ENCODE data around the gene TMEM150B. TPM values are rescaled to one million over a fixed set of nuclear protein-coding genes. Genes with fewer than 3 reads are reported as not detected.
A peak's percentile ranks its signal among the peaks of the same experiment; 100 is the strongest.

The TMEM150B gene
- total RNA-seq, 4 donors from 2014 or later, result 2.6 TPM; not detected in 3

DNA sequence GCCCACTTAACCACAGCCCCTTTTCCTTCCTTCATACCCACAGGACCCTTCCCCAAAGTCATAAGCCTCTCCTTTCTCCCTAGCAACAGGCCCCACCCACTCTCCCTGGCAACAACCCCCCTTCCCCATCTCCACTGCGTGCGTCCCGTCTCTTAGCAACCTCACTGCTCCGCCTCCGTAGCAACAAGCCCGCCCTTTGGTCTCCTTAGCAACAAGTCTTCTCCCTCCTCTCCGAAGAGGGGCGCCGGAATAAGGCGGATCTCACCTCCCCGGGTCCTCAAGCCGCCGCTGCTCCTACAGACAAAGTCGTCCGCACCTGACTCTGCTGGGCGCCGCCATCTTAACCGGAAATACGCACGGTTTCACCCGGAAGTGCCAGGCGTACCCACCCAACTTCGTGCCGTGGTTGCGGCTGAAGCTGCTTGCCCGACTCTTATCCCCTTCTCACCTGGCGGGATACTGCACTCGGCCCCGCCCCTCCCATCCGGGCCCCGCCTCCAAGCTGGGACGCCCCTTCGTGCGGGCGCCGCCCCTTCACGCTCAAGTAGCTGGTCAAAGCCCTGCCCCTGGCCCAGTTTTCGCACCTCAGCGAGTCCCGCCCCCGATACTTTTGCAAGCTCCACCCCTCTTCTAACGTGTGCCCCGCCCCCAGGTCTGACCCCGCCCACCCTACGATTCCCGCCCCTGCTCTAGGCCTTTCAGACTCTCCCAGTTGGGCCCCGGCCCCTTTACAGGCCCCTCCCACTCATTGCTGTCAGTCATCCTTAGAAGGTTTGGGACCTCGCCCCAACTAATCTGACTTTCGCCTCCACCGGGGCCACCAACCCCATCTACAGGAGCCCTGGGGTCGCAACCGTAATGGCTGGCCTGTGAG lies 45.1 kb downstream of the TMEM150B start, which contains the start of gene HSPBP1:
TSS of gene HSPBP1 (minus strand) at position 341 of the 874 bp plus-strand sequence. CDS start 502 bp downstream, outside the sequence.
- Histone ChIP-seq H3K9me3 (no peaks in the 10 kb centered on the region), H3K4me1 (peaks cover 0 to 5% of the 10 kb centered on the region in 2 donors), H3K4me3 (peak within 1 kb of the TSS; percentile 52 to 74), H3K36me3 (no peaks in the 10 kb centered on the region), H3K27me3 (no peaks in the 10 kb centered on the region), H3K27ac (peak within 1 kb of the TSS; percentile 77 to 85)
- peak in 1 of 2 donors; percentile 25 for TF ChIP-seq POLR2A (IDR thresholded peaks at IDR 0.05)
- TF ChIP-seq, protein P1, sequence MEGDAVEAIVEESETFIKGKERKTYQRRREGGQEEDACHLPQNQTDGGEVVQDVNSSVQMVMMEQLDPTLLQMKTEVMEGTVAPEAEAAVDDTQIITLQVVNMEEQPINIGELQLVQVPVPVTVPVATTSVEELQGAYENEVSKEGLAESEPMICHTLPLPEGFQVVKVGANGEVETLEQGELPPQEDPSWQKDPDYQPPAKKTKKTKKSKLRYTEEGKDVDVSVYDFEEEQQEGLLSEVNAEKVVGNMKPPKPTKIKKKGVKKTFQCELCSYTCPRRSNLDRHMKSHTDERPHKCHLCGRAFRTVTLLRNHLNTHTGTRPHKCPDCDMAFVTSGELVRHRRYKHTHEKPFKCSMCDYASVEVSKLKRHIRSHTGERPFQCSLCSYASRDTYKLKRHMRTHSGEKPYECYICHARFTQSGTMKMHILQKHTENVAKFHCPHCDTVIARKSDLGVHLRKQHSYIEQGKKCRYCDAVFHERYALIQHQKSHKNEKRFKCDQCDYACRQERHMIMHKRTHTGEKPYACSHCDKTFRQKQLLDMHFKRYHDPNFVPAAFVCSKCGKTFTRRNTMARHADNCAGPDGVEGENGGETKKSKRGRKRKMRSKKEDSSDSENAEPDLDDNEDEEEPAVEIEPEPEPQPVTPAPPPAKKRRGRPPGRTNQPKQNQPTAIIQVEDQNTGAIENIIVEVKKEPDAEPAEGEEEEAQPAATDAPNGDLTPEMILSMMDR (IDR thresholded peaks at IDR 0.05), result no peak
- intact Hi-C loops (cut with DNase I; ENCODE audit: low total_unique reads), result loop anchor here (10.0 kb wide), 1 partner anchor 175 kb away; no protein-coding TSS in a partner anchor
- DNase-seq, result peak; percentile 95

GRCh38 chr19:55279340-55279739 lies 45.8 kb downstream of the TMEM150B start:
- Histone ChIP-seq H3K4me1 (peaks cover 0 to 5% of the 10 kb centered on the region in 2 donors), H3K36me3 (no peaks in the 10 kb centered on the region), H3K9me3 (no peaks in the 10 kb centered on the region), H3K4me3 (peak overlapping the region; percentile 52 to 74), H3K27ac (peak overlapping the region; percentile 77 to 85), H3K27me3 (no peaks in the 10 kb centered on the region)
- TF ChIP-seq, protein P1 (IDR thresholded peaks at IDR 0.05), result no peak
- no peak for TF ChIP-seq POLR2A (IDR thresholded peaks at IDR 0.05)
- no peak for DNase-seq
- intact Hi-C loops (cut with DNase I; ENCODE audit: low total_unique reads), result no loop called here

DNA sequence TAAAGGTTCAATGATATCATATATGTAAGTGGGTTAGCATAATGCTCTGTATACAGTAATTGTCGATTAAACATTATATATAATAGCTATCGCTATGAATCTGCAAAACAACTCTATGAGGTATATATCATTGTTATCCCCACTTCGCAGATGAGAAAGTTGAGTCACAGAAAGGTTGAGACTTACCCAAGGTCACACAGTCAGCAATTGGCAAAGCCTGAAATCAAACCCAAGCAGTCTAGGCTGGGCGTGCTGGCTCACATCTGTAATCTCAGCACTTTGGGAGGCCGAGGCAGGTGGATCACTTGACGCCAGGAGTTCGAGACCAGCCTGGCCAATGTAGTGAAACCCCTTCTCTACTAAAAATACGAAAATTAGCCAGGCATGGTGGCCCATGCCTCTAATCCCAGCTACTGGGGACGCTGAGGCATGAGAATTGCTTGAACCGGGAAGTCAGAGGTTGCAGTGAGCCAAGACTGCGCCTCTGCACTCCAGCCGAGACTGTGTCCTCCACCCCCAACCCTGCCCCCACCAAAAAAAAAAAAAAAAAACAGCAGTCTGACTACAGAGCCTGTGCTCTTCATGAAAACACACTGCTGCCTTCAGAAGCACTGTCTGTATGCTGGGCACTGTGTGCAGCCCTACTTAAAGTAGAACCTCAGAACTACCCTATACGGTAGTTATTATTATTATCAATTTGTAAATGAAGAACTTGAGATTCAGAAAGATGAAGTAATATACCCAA lies 46.6 kb downstream of the TMEM150B start:
- no peak for TF ChIP-seq POLR2A (IDR thresholded peaks at IDR 0.05)
- TF ChIP-seq, protein P1 (IDR thresholded peaks at IDR 0.05), result no peak
- Histone ChIP-seq H3K27ac (no peak overlapping the region), H3K9me3 (no peaks in the 10 kb centered on the region), H3K4me1 (no peaks in the 10 kb centered on the region), H3K27me3 (no peaks in the 10 kb centered on the region), H3K36me3 (no peaks in the 10 kb centered on the region), H3K4me3 (no peak overlapping the region)
- intact Hi-C loops (cut with DNase I; ENCODE audit: low total_unique reads), result no loop called here
- DNase-seq, result no peak

DNA sequence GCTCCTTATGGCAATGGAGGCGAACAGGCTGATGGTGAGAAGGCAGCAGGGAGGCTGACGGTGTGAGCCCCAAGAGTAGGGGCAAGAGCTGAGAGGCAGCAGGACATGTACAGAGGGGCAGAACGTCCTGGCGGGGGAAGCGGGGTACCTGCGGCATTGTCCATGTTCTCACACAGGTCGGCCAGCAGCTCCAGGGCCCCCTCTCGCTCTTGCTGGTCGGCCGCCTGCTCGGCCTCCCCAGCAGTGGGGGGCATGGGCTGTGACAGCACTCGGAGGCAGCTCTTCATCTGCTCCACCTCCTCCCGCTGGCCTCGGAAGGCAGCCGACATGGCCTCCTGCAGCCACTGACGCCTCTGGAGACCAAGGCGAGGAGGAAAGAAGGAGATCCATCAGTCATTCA lies 47.6 kb downstream of the TMEM150B start:
- H3K27ac ChIP-seq, result no peak overlapping the region
- no peaks in the 10 kb centered on the region for H3K36me3 ChIP-seq
- no peak overlapping the region for H3K4me3 ChIP-seq
- no peaks in the 10 kb centered on the region for H3K9me3 ChIP-seq
- H3K27me3 ChIP-seq, result no peaks in the 10 kb centered on the region
- intact Hi-C loops (cut with DNase I; ENCODE audit: low total_unique reads), result no loop called here
- no peak for TF ChIP-seq POLR2A (IDR thresholded peaks at IDR 0.05)
- TF ChIP-seq, protein P1 (IDR thresholded peaks at IDR 0.05), result no peak
- H3K4me1 ChIP-seq, result no peaks in the 10 kb centered on the region
- DNase-seq, result no peak

Data from uterus (tissue), 4 donors.